ENCODE data around the gene HYAL1.
"Not testable (repeated sequence)": the region's sequence is repeated elsewhere in the genome, so short reads cannot be mapped to it uniquely, and the experiment has no call there.

DNA sequence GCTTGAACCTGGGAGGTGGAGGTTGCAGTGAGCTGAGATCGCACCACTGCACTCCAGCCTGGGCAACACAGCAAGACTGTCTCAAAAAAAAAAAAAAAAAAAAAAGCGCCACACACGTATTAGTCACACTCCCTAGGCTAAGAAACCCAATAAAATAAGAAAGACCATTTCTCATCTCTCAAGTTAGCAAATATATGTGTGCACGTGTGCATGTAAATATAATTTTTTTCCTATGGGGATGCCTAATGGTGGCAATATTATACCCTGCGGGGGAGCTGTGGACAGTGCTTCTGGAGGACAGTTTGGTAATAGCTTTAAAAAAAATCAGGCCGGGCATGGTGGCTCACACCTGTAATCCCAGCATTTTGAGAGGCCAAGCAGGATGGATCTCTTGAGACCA, 19.3 kb downstream of the HYAL1 start:
- not testable (repeated sequence) for TF ChIP-seq BACH2 (CRISPR knock-in tag; IDR thresholded peaks at IDR 0.05; ENCODE audit: borderline replicate concordance); RARB (CRISPR knock-in tag; IDR thresholded peaks at IDR 0.05)
